HG02642 (cell line): ENCODE data around the gene KCTD19.

Experiments
- ATAC-seq: cut with Tn5 transposase; IDR thresholded peaks from one replicate; pipeline ENCODE4 v1.9.1; 2021; ENCODE audit warnings: mild to moderate bottlenecking; ENCODE audit not compliant: unreplicated experiment, poor library complexity

Gene KCTD19

GRCh38 chr16:67264866-67265265, 61.7 kb downstream of the KCTD19 start:
- ATAC-seq = no peak

- ATAC-seq = no peak
Measured at GRCh38 chr16:67264277-67264676, 62.3 kb downstream of the KCTD19 start.

- no peak for ATAC-seq
Measured at GRCh38 chr16:67263201-67263600, 63.3 kb downstream of the KCTD19 start.

GRCh38 chr16:67260426-67261063, 66.0 kb downstream of the KCTD19 start:
- ATAC-seq = no peak

GRCh38 chr16:67259705-67260104, 66.8 kb downstream of the KCTD19 start:
- no peak for ATAC-seq

- no peak for ATAC-seq
Measured at GRCh38 chr16:67258161-67258835, 68.2 kb downstream of the KCTD19 start.

GRCh38 chr16:67257486-67258160, 68.9 kb downstream of the KCTD19 start:
- ATAC-seq = no peak

GRCh38 chr16:67256701-67257230, 69.8 kb downstream of the KCTD19 start:
- ATAC-seq = no peak

GRCh38 chr16:67255553-67256221, 70.9 kb downstream of the KCTD19 start:
- no peak for ATAC-seq

- no peak for ATAC-seq
Measured at GRCh38 chr16:67254801-67255552, 71.6 kb downstream of the KCTD19 start.

- ATAC-seq = no peak
Measured at GRCh38 chr16:67252609-67253497, 73.7 kb downstream of the KCTD19 start.

- no peak for ATAC-seq
Measured at GRCh38 chr16:67250045-67250327, 76.6 kb downstream of the KCTD19 start.

GRCh38 chr16:67249178-67250044, 77.1 kb downstream of the KCTD19 start:
- ATAC-seq = no peak

- no peak for ATAC-seq
Measured at GRCh38 chr16:67248401-67249177, 78.0 kb downstream of the KCTD19 start, which contains the start of gene SLC9A5. SLC9A5 (plus strand) TSS chr16:67248979; CDS start chr16:67249015, 36 bp downstream.

GRCh38 chr16:67248073-67248400, 78.5 kb downstream of the KCTD19 start:
- ATAC-seq = no peak

GRCh38 chr16:67247192-67248072, 79.1 kb downstream of the KCTD19 start, which contains the start of gene FHOD1:
FHOD1 (minus strand) TSS chr16:67247481; CDS start chr16:67247410, 71 bp downstream.
- ATAC-seq = peak; percentile 50
